HUES64 (cell line): ENCODE data around the gene BLOC1S6.
A peak's percentile ranks its signal among the peaks of the same experiment; 100 is the strongest.

Source experiments
- H3K27ac ChIP-seq: 2 replicates; pipeline ENCODE4 v1.7.0; 2013; ENCODE audit warnings: low read depth, low read length, inconsistent platforms
- H3K27me3 ChIP-seq: 2 replicates; pipeline ENCODE4 v1.6.1; 2013; ENCODE audit warnings: mild to moderate bottlenecking, low read length; ENCODE audit not compliant: insufficient read depth
- H3K36me3 ChIP-seq: 2 replicates; pipeline ENCODE4 v1.6.1; 2013; ENCODE audit warnings: mild to moderate bottlenecking, low read length; ENCODE audit not compliant: insufficient read depth
- H3K4me1 ChIP-seq: 2 replicates; pipeline ENCODE4 v1.6.1; 2013; ENCODE audit warnings: mild to moderate bottlenecking, low read length, moderate library complexity; ENCODE audit not compliant: insufficient read depth
- H3K4me3 ChIP-seq: 2 replicates; pipeline ENCODE4 v1.5.1; 2013; ENCODE audit warnings: mild to moderate bottlenecking, low read length, moderate library complexity
- H3K9ac ChIP-seq: 2 replicates; pipeline ENCODE4 v1.6.1; 2013; ENCODE audit warnings: mild to moderate bottlenecking, low read depth, low read length
- H3K9me3 ChIP-seq: 2 replicates; pipeline ENCODE4 v1.6.1; 2013; ENCODE audit warnings: low read depth, low read length; ENCODE audit not compliant: insufficient read depth
- WGBS: fragments of 150-250, 120-280 bp; methylation state at CpG from one replicate; pipeline ENCODE4 v1.1.7; 2013; ENCODE audit warnings: missing lambda C conversion rate; 5-methylcytosine and 5-hydroxymethylcytosine counted together

BLOC1S6 gene

GRCh38 chr15:45628136-45628535 is 41.0 kb downstream of the BLOC1S6 start:
- 92% methylated on average over 7 of the region's 7 CpGs for WGBS
- no peaks in the 10 kb centered on the region for H3K4me1 ChIP-seq

GRCh38 chr15:45630917-45631691 is 43.9 kb downstream of the BLOC1S6 start:
- WGBS, result 85% methylated on average over 7 of the region's 7 CpGs
- Histone ChIP-seq H3K9ac (no peak overlapping the region; the same call in 1 of the 2 replicates), H3K4me3 (no peak overlapping the region), H3K9me3 (peaks cover 18% of the 10 kb centered on the region; the same call in 1 of the 2 replicates), H3K4me1 (no peaks in the 10 kb centered on the region), H3K27ac (no peak overlapping the region), H3K27me3 (peaks cover 41% of the 10 kb centered on the region), H3K36me3 (no peaks in the 10 kb centered on the region)

More at GRCh38 chr15:45628136-45628535, 41.0 kb downstream of the BLOC1S6 start:
- Histone ChIP-seq H3K9me3 (peaks cover 19% of the 10 kb centered on the region; the same call in 1 of the 2 replicates), H3K4me3 (no peak overlapping the region), H3K27me3 (peaks cover 12% of the 10 kb centered on the region), H3K36me3 (no peaks in the 10 kb centered on the region), H3K9ac (no peak overlapping the region), H3K27ac (no peak overlapping the region)

GRCh38 chr15:45631776-45632175 is 44.6 kb downstream of the BLOC1S6 start:
- H3K9ac ChIP-seq, result no peak overlapping the region
- 96% methylated on average over 2 of the region's 2 CpGs for WGBS
- no peaks in the 10 kb centered on the region for H3K4me1 ChIP-seq
- no peaks in the 10 kb centered on the region for H3K36me3 ChIP-seq
- H3K27ac ChIP-seq, result no peak overlapping the region
- peaks cover 46% of the 10 kb centered on the region for H3K27me3 ChIP-seq
- no peak overlapping the region for H3K4me3 ChIP-seq
- peaks cover 11% of the 10 kb centered on the region; the same call in 1 of the 2 replicates for H3K9me3 ChIP-seq

GRCh38 chr15:45634432-45635190 is 47.4 kb downstream of the BLOC1S6 start, which contains the start of gene SQOR:
SQOR (plus strand) TSS chr15:45635029; CDS start chr15:45658924, 23,895 bp downstream.
- Histone ChIP-seq H3K4me3 (peak within 1 kb of the TSS; percentile 66), H3K27ac (no peak within 1 kb of the TSS), H3K36me3 (no peaks in the 10 kb centered on the region), H3K9me3 (no peaks in the 10 kb centered on the region), H3K4me1 (no peaks in the 10 kb centered on the region), H3K27me3 (peaks cover 54% of the 10 kb centered on the region), H3K9ac (peak within 1 kb of the TSS; percentile 12)
- WGBS, result 6% methylated on average over 53 of the region's 53 CpGs

GRCh38 chr15:45635191-45635638 is 48.0 kb downstream of the BLOC1S6 start:
- Histone ChIP-seq H3K9ac (peak overlapping the region; percentile 12; the same call in 1 of the 2 replicates), H3K36me3 (no peaks in the 10 kb centered on the region), H3K4me3 (peak overlapping the region; percentile 66), H3K4me1 (no peaks in the 10 kb centered on the region), H3K27me3 (peaks cover 58% of the 10 kb centered on the region), H3K9me3 (no peaks in the 10 kb centered on the region), H3K27ac (no peak overlapping the region)
- 2% methylated on average over 29 of the region's 29 CpGs for WGBS

GRCh38 chr15:45635763-45636292 is 48.6 kb downstream of the BLOC1S6 start:
- no peaks in the 10 kb centered on the region for H3K4me1 ChIP-seq
- H3K36me3 ChIP-seq, result no peaks in the 10 kb centered on the region
- no peak overlapping the region for H3K27ac ChIP-seq
- peak overlapping the region; percentile 66 for H3K4me3 ChIP-seq
- H3K9ac ChIP-seq, result no peak overlapping the region
- H3K9me3 ChIP-seq, result no peaks in the 10 kb centered on the region
- WGBS, result 86% methylated on average over 15 of the region's 17 CpGs
- peaks cover 59% of the 10 kb centered on the region for H3K27me3 ChIP-seq

GRCh38 chr15:45637141-45637540 is 50.0 kb downstream of the BLOC1S6 start:
- no peaks in the 10 kb centered on the region for H3K36me3 ChIP-seq
- no peaks in the 10 kb centered on the region for H3K9me3 ChIP-seq
- H3K27ac ChIP-seq, result no peak overlapping the region
- H3K4me1 ChIP-seq, result no peaks in the 10 kb centered on the region
- no peak overlapping the region for H3K9ac ChIP-seq
- peaks cover 55% of the 10 kb centered on the region for H3K27me3 ChIP-seq
- WGBS, result no CpG with 5 or more reads among the region's 1 CpG
- H3K4me3 ChIP-seq, result no peak overlapping the region

GRCh38 chr15:45637552-45638033 is 50.4 kb downstream of the BLOC1S6 start:
- no peak overlapping the region for H3K4me3 ChIP-seq
- WGBS, result 92% methylated on average over 6 of the region's 6 CpGs
- H3K36me3 ChIP-seq, result no peaks in the 10 kb centered on the region
- no peaks in the 10 kb centered on the region for H3K9me3 ChIP-seq
- H3K27me3 ChIP-seq, result peaks cover 55% of the 10 kb centered on the region
- H3K9ac ChIP-seq, result no peak overlapping the region
- no peaks in the 10 kb centered on the region for H3K4me1 ChIP-seq
- no peak overlapping the region for H3K27ac ChIP-seq

- Histone ChIP-seq H3K27me3 (peaks cover 28% of the 10 kb centered on the region), H3K4me1 (no peaks in the 10 kb centered on the region), H3K27ac (no peak overlapping the region), H3K9me3 (no peaks in the 10 kb centered on the region), H3K4me3 (no peak overlapping the region), H3K36me3 (no peaks in the 10 kb centered on the region), H3K9ac (no peak overlapping the region)
- WGBS, result 57% methylated on average over 1 of the region's 2 CpGs
These were observed 53.4 kb downstream of the BLOC1S6 start for GRCh38 chr15:45640616-45641015.

- no peak overlapping the region for H3K9ac ChIP-seq
- no peak overlapping the region for H3K4me3 ChIP-seq
- peaks cover 21% of the 10 kb centered on the region for H3K27me3 ChIP-seq
- no peak overlapping the region for H3K27ac ChIP-seq
- H3K36me3 ChIP-seq, result no peaks in the 10 kb centered on the region
- H3K9me3 ChIP-seq, result no peaks in the 10 kb centered on the region
- WGBS, result 94% methylated on average over 1 of the region's 1 CpG
- H3K4me1 ChIP-seq, result no peaks in the 10 kb centered on the region
These were observed 54.2 kb downstream of the BLOC1S6 start for GRCh38 chr15:45641374-45641781.
